Esophagus muscularis mucosa (tissue), 3 donors: ENCODE data around the gene CHP1.

Source experiments
- CTCF ChIP-seq, 3 experiments: fragments of 200-600 bp in 2 of 3; fragments of 450-650 bp in 1 of 3; sonication (generic) in 2 of 3; IDR thresholded peaks; one replicate each; pipeline ENCODE4 v1.5.1; 2017 to 2019; ENCODE audit warnings: antibody characterized with exemption in 3 of 3, mild to moderate bottlenecking in 2 of 3, moderate library complexity in 1 of 3
- POLR2AphosphoS5 ChIP-seq, 2 donors: sonication (generic); formaldehyde crosslinking; IDR thresholded peaks; one replicate each; pipeline ENCODE4 v1.6.1; 2017; ENCODE audit warnings: antibody characterized with exemption in 2 of 2

GRCh38 chr15:41218851-41219250, 12.2 kb upstream of the CHP1 start:
- TF ChIP-seq CTCF (IDR thresholded peaks at IDR 0.05) (no peak), POLR2AphosphoS5 (IDR thresholded peaks at IDR 0.05) (no peak)
